ENCODE measurements around the gene DCDC2. TPM values are rescaled to one million over a fixed set of nuclear protein-coding genes. Genes with fewer than 3 reads are reported as not detected.
"Not testable (repeated sequence)": the region's sequence is repeated elsewhere in the genome, so short reads cannot be mapped to it uniquely, and the experiment has no call there.

DCDC2 gene
- total RNA-seq, 1 experiment from 2014 or later, result 191 TPM

- H3K4me3 Mint-ChIP-seq (ENCODE audit: unreplicated experiment), result peak overlapping the region; percentile 28
- H3K27ac Mint-ChIP-seq (ENCODE audit: unreplicated experiment), result peak overlapping the region; percentile 45
- ChIA-PET CTCF (no interaction called here), POLR2A (interaction anchor here (0.6 to 1.1 kb wide), 4 partner anchors 10 to 79 kb away, joined by 3 to 6 read pairs (median 3); partner anchors contain the start of gene DCDC2)
- DNase-seq, result no peak
- no peaks in the 10 kb centered on the region for H3K27me3 Mint-ChIP-seq (ENCODE audit: insufficient read depth, unreplicated experiment)
- H3K9me3 Mint-ChIP-seq (ENCODE audit: unreplicated experiment), result no peaks in the 10 kb centered on the region
- peaks cover 54% of the 10 kb centered on the region for H3K36me3 Mint-ChIP-seq (ENCODE audit: insufficient read depth, unreplicated experiment)
- TF ChIP-seq, protein P1, sequence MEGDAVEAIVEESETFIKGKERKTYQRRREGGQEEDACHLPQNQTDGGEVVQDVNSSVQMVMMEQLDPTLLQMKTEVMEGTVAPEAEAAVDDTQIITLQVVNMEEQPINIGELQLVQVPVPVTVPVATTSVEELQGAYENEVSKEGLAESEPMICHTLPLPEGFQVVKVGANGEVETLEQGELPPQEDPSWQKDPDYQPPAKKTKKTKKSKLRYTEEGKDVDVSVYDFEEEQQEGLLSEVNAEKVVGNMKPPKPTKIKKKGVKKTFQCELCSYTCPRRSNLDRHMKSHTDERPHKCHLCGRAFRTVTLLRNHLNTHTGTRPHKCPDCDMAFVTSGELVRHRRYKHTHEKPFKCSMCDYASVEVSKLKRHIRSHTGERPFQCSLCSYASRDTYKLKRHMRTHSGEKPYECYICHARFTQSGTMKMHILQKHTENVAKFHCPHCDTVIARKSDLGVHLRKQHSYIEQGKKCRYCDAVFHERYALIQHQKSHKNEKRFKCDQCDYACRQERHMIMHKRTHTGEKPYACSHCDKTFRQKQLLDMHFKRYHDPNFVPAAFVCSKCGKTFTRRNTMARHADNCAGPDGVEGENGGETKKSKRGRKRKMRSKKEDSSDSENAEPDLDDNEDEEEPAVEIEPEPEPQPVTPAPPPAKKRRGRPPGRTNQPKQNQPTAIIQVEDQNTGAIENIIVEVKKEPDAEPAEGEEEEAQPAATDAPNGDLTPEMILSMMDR (IDR thresholded peaks at IDR 0.05; ENCODE audit: insufficient read depth in 1 of 2, low read depth in 1 of 2, low read length in 1 of 2, severe bottlenecking in 1 of 2, unreplicated experiment in 1 of 2), result no peak
- Histone ChIP-seq H3K27me3 (replicated peaks; ENCODE audit: control insufficient read depth, insufficient read depth, low read length) (no peaks in the 10 kb centered on the region), H3K9me3 (no peaks in the 10 kb centered on the region), H3K4me3 (ENCODE audit: low read depth, low read length) (no peak overlapping the region), H3K36me3 (ENCODE audit: control insufficient read depth, insufficient read depth, low read length) (peaks cover 1% of the 10 kb centered on the region; the same call in 1 of the 2 replicates), H3K4me1 (peaks cover 83% of the 10 kb centered on the region)
- intact Hi-C loops (cut with micrococcal nuclease; ENCODE audit: unreplicated experiment), result loop anchor here (1.0 to 10.0 kb wide), 3 partner anchors 33 to 181 kb away; no protein-coding TSS in a partner anchor
- no TSS peak for BruUV-seq (replicated peaks)
- H3K4me1 Mint-ChIP-seq (ENCODE audit: low read depth, unreplicated experiment), result peaks cover 57% of the 10 kb centered on the region
These were observed 34.1 kb downstream of the DCDC2 start for GRCh38 chr6:24323632-24324337.

GRCh38 chr6:24322924-24323323 is 34.9 kb downstream of the DCDC2 start:
- H3K4me3 Mint-ChIP-seq (ENCODE audit: unreplicated experiment), result peak overlapping the region; percentile 65
- BruUV-seq (replicated peaks), result TSS peak; percentile 89
- TF ChIP-seq, protein P1 (IDR thresholded peaks at IDR 0.05; ENCODE audit: insufficient read depth in 1 of 2, low read depth in 1 of 2, low read length in 1 of 2, severe bottlenecking in 1 of 2, unreplicated experiment in 1 of 2), result no peak
- POLR2A ChIA-PET, result interaction anchor here (0.6 kb wide), 1 partner anchor 178 kb away, joined by 3 read pairs; no protein-coding TSS in a partner anchor
- H3K9me3 Mint-ChIP-seq (ENCODE audit: unreplicated experiment), result no peaks in the 10 kb centered on the region
- DNase-seq, result no peak
- intact Hi-C loops (cut with micrococcal nuclease; ENCODE audit: unreplicated experiment), result loop anchor here (1.0 to 10.0 kb wide), 4 partner anchors 7 to 182 kb away; no protein-coding TSS in a partner anchor
- Histone ChIP-seq H3K4me1 (peaks cover 74% of the 10 kb centered on the region), H3K27me3 (replicated peaks; ENCODE audit: control insufficient read depth, insufficient read depth, low read length) (no peaks in the 10 kb centered on the region), H3K36me3 (ENCODE audit: control insufficient read depth, insufficient read depth, low read length) (peaks cover 1% of the 10 kb centered on the region; the same call in 1 of the 2 replicates), H3K4me3 (ENCODE audit: low read depth, low read length) (no peak overlapping the region), H3K9me3 (no peaks in the 10 kb centered on the region)
- CTCF ChIA-PET, result interaction anchor here (0.7 to 1.0 kb wide), 2 partner anchors 7 to 9 kb away, joined by 3 to 7 read pairs; no protein-coding TSS in a partner anchor
- peaks cover 52% of the 10 kb centered on the region for H3K4me1 Mint-ChIP-seq (ENCODE audit: low read depth, unreplicated experiment)
- H3K27me3 Mint-ChIP-seq (ENCODE audit: insufficient read depth, unreplicated experiment), result no peaks in the 10 kb centered on the region
- peak overlapping the region; percentile 45 for H3K27ac Mint-ChIP-seq (ENCODE audit: unreplicated experiment)
- H3K36me3 Mint-ChIP-seq (ENCODE audit: insufficient read depth, unreplicated experiment), result peaks cover 52% of the 10 kb centered on the region

- peaks cover 70% of the 10 kb centered on the region for H3K4me1 ChIP-seq
- Mint-ChIP-seq H3K36me3 (ENCODE audit: insufficient read depth, unreplicated experiment) (peaks cover 52% of the 10 kb centered on the region), H3K27ac (ENCODE audit: unreplicated experiment) (peak overlapping the region; percentile 45), H3K4me1 (ENCODE audit: low read depth, unreplicated experiment) (peaks cover 52% of the 10 kb centered on the region), H3K4me3 (ENCODE audit: unreplicated experiment) (peak overlapping the region; percentile 65)
- intact Hi-C loops (cut with micrococcal nuclease; ENCODE audit: unreplicated experiment), result loop anchor here (1.0 to 10.0 kb wide), 3 partner anchors 8 to 182 kb away; no protein-coding TSS in a partner anchor
- peak in 1 of 2 experiments; percentile 53 for DNase-seq
- CTCF ChIA-PET, result interaction anchor here (0.7 to 1.0 kb wide), 2 partner anchors 8 to 9 kb away, joined by 3 to 7 read pairs; no protein-coding TSS in a partner anchor
- H3K27me3 ChIP-seq (replicated peaks; ENCODE audit: control insufficient read depth, insufficient read depth, low read length); H3K27me3 Mint-ChIP-seq (ENCODE audit: insufficient read depth, unreplicated experiment); H3K4me3 ChIP-seq (ENCODE audit: low read depth, low read length); H3K36me3 ChIP-seq (ENCODE audit: control insufficient read depth, insufficient read depth, low read length); H3K9me3 Mint-ChIP-seq (ENCODE audit: unreplicated experiment); BruUV-seq (replicated peaks); H3K9me3 ChIP-seq: not testable (repeated sequence)
- POLR2A ChIA-PET, result interaction anchor here (0.6 kb wide), 1 partner anchor 177 kb away, joined by 3 read pairs; no protein-coding TSS in a partner anchor
These were observed 35.4 kb downstream of the DCDC2 start for GRCh38 chr6:24322446-24322845.

All from Caco-2 (cell line).